Left lung (tissue), 10 donors: Measurements from ENCODE around the gene PLAGL1. TPM values are rescaled to one million over a fixed set of nuclear protein-coding genes. Genes with fewer than 3 reads are reported as not detected.

ENCODE experiments used
- ATAC-seq: fragments of 200-7000 bp; cut with Tn5 transposase; one replicate; pipeline ENCODE4 v1.9.1; 2020; ENCODE audit warnings: moderate library complexity
- DNase-seq, 4 donors: peaks; one replicate each; pipeline ENCODE4 v3.0.0-alpha.2; 2013 to 2020
- H3K27ac ChIP-seq, 2 donors: fragments of 200-600 bp; sonication (generic) in 1 of 2; one replicate each; pipeline versions ENCODE4 v1.5.0 to v1.8.0; 2020 to 2021
- H3K27me3 ChIP-seq, 2 donors: fragments of 200-600 bp; sonication (generic) in 1 of 2; one replicate each; pipeline versions ENCODE4 v1.5.0 to v1.8.0; 2020 to 2021
- H3K36me3 ChIP-seq, 2 donors: fragments of 200-600 bp; sonication (generic) in 1 of 2; one replicate each; pipeline versions ENCODE4 v1.5.0 to v1.8.0; 2020 to 2021
- H3K4me1 ChIP-seq, 2 donors: fragments of 200-600 bp; one replicate each; pipeline ENCODE4 v1.8.0; 2021
- H3K4me3 ChIP-seq, 2 donors: fragments of 200-600 bp; sonication (generic) in 1 of 2; one replicate each; pipeline versions ENCODE4 v1.5.0 to v1.8.0; 2020 to 2021; ENCODE audit warnings: mild to moderate bottlenecking in 1 of 2
- H3K9me3 ChIP-seq, 2 donors: fragments of 200-600 bp; sonication (generic) in 1 of 2; one replicate each; pipeline versions ENCODE4 v1.5.0 to v1.8.0; 2020 to 2021
- intact Hi-C, 2 donors: fragments of 100-400 bp; cut with DNase I; formaldehyde crosslinking; loops; one replicate each; pipeline versions ENCODE4 v1.11.2 to v1.14.2; 2022
- polyA plus RNA-seq, 6 donors: library from polyadenylated mRNA; unstranded; fragments of 120-200 nt; gene quantifications; one replicate each; pipeline ENCODE4 v1.2.1, GENCODE V29; 2013; ENCODE audit not compliant: insufficient read length in 6 of 6
- total RNA-seq, 2 donors: library from RNA; stranded (reverse); fragmentation: NEBNext Ultra II Directional; extraction: Animal tissue kit (Norgen Biotek cat#: 25700); gene quantifications; one replicate each; pipeline ENCODE4 v1.2.1, GENCODE V29; 2021
- TF ChIP-seq, protein P1 (sequence below), 2 donors: fragments of 200-600 bp; sonication (generic) in 1 of 2; IDR thresholded peaks; one replicate each; pipeline versions ENCODE4 v1.5.0 to v1.8.0; 2021; ENCODE audit warnings: antibody characterized with exemption in 2 of 2
- donor health status: DM: no; HTN: yes; CAD: no.
- donor health status: DM: no; HTN: no; CAD: no.

Gene PLAGL1
- total and polyA plus RNA-seq, 8 donors = 38.5 to 166 (median 137) TPM

DNA sequence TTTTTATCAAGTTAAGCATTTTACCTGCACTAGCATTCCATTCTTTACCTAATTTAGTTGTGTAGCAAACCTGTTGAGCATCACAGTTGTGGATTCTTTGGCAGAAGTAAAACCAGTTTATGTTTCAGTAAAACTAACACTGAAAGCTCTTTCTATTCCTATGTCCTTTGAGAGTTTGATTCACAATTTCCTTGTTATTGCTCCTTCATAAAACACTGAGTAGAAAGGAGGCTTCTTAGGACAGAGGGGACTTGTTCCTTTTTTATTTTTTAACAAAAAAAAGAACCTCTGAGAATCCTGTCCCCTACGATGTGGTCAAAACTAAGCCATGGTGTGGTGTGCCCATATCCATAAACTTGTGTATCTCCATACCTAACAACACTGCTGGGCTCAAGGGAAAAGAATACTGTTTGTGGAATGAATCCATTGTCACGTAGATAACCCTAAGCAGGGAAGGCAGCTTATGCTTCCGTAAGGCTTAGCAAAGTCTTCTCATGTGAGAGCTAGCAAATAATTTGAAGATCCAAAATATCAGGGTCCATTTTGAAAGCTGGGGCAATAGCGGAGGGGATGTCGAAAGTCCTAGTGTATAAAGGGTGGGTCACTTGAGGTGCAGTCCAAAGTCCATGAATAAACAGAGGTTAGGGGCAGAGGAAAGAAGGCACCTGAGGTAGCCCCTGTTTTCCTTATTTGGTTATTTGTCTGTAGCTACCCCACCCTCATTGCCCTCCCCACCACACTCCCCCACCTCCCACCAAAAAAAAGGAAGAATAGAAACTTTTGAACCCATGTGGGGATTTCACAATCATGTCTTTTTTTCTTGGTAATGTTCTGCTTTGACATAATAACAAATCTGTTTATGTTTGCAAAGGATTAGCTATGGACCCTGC is 71.0 kb downstream of the PLAGL1 start:
- no peak for DNase-seq
- peaks cover 0 to 5% of the 10 kb centered on the region in 2 donors for H3K9me3 ChIP-seq
- no peak for ATAC-seq
- no peaks in the 10 kb centered on the region for H3K27me3 ChIP-seq
- no peaks in the 10 kb centered on the region for H3K4me1 ChIP-seq
- TF ChIP-seq, protein P1, sequence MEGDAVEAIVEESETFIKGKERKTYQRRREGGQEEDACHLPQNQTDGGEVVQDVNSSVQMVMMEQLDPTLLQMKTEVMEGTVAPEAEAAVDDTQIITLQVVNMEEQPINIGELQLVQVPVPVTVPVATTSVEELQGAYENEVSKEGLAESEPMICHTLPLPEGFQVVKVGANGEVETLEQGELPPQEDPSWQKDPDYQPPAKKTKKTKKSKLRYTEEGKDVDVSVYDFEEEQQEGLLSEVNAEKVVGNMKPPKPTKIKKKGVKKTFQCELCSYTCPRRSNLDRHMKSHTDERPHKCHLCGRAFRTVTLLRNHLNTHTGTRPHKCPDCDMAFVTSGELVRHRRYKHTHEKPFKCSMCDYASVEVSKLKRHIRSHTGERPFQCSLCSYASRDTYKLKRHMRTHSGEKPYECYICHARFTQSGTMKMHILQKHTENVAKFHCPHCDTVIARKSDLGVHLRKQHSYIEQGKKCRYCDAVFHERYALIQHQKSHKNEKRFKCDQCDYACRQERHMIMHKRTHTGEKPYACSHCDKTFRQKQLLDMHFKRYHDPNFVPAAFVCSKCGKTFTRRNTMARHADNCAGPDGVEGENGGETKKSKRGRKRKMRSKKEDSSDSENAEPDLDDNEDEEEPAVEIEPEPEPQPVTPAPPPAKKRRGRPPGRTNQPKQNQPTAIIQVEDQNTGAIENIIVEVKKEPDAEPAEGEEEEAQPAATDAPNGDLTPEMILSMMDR (IDR thresholded peaks at IDR 0.05) = no peak
- no peak overlapping the region for H3K4me3 ChIP-seq
- no peak overlapping the region for H3K27ac ChIP-seq
- intact Hi-C loops = no loop called here
- H3K36me3 ChIP-seq = no peaks in the 10 kb centered on the region

DNA sequence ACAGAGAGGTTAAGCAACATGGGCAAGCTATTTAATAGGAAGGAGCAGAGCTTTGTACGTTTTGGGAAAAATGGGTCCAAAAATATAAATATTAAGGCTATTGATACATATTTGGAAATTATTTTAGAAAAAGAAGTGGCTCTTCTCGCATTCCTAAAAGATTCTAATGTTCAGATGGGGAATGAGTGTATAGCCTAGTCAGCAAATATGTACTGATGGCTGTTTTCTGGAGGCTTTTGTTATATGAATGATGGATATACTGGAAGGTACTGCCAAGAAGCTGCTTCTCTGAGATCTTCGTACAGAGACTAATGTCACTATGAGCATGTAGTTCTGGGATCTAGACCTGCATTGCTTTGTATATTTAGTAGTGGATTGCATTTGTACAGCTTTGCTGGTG is 71.7 kb downstream of the PLAGL1 start:
- DNase-seq = no peak
- H3K4me1 ChIP-seq = no peaks in the 10 kb centered on the region
- intact Hi-C loops = no loop called here
- no peak overlapping the region for H3K27ac ChIP-seq
- TF ChIP-seq, protein P1 (IDR thresholded peaks at IDR 0.05) = no peak
- peaks cover 0 to 9% of the 10 kb centered on the region in 2 donors for H3K9me3 ChIP-seq
- H3K4me3 ChIP-seq = no peak overlapping the region
- no peak for ATAC-seq
- H3K36me3 ChIP-seq = no peaks in the 10 kb centered on the region
- H3K27me3 ChIP-seq = no peaks in the 10 kb centered on the region

GRCh38 chr6:143934867-143935266 is 73.2 kb downstream of the PLAGL1 start:
- no peak overlapping the region for H3K4me3 ChIP-seq
- TF ChIP-seq, protein P1 (IDR thresholded peaks at IDR 0.05) = no peak
- peaks cover 0 to 17% of the 10 kb centered on the region in 2 donors for H3K9me3 ChIP-seq
- no peaks in the 10 kb centered on the region for H3K4me1 ChIP-seq
- no peak for DNase-seq
- H3K27ac ChIP-seq = no peak overlapping the region
- no peaks in the 10 kb centered on the region for H3K27me3 ChIP-seq
- H3K36me3 ChIP-seq = no peaks in the 10 kb centered on the region
- intact Hi-C loops = no loop called here
- ATAC-seq = no peak

- Histone ChIP-seq H3K27ac (no peak overlapping the region), H3K4me3 (no peak overlapping the region)
- no peak for ATAC-seq
Measured at GRCh38 chr6:143934331-143934730, 73.7 kb downstream of the PLAGL1 start.

GRCh38 chr6:143929975-143930374 is 78.1 kb downstream of the PLAGL1 start:
- ATAC-seq = no peak
- Histone ChIP-seq H3K9me3 (peaks cover 0 to 17% of the 10 kb centered on the region in 2 donors), H3K36me3 (no peaks in the 10 kb centered on the region), H3K27me3 (no peaks in the 10 kb centered on the region), H3K4me1 (no peaks in the 10 kb centered on the region), H3K27ac (no peak overlapping the region), H3K4me3 (no peak overlapping the region)
- TF ChIP-seq, protein P1 (IDR thresholded peaks at IDR 0.05) = no peak
- intact Hi-C loops = no loop called here
- no peak for DNase-seq

More at GRCh38 chr6:143934331-143934730, 73.7 kb downstream of the PLAGL1 start:
- intact Hi-C loops = no loop called here
- no peak for DNase-seq
- H3K36me3 ChIP-seq = no peaks in the 10 kb centered on the region
- H3K27me3 ChIP-seq = no peaks in the 10 kb centered on the region
- no peaks in the 10 kb centered on the region for H3K4me1 ChIP-seq
- TF ChIP-seq, protein P1 (IDR thresholded peaks at IDR 0.05) = no peak
- peaks cover 0 to 17% of the 10 kb centered on the region in 2 donors for H3K9me3 ChIP-seq
